Small intestine (tissue), 7 donors: ENCODE data around the gene ITGB6. TPM values are rescaled to one million over a fixed set of nuclear protein-coding genes. Genes with fewer than 3 reads are reported as not detected.
A peak's percentile ranks its signal among the peaks of the same experiment; 100 is the strongest.

Source experiments
- DNase-seq, 2 donors: peaks; one replicate each; pipeline versions ENCODE4 v3.0.0 to v3.0.0-alpha.2; 2013
- FAIRE-seq: peaks from 2 replicates; lab custom pipeline; 2012; peaks lifted over from hg19 to GRCh38; lab: Jason Lieb, UNC
- H3K27ac ChIP-seq, 3 donors: one replicate each; pipeline ENCODE4 v1.5.1; 2013; ENCODE audit warnings: low read length in 2 of 3, mild to moderate bottlenecking in 2 of 3, control low read depth in 1 of 3, inconsistent platforms in 1 of 3, low read depth in 1 of 3, moderate library complexity in 1 of 3
- H3K27me3 ChIP-seq, 3 donors: one replicate each; pipeline ENCODE4 v1.6.1; 2013; ENCODE audit warnings: low read length in 3 of 3, inconsistent platforms in 1 of 3; ENCODE audit not compliant: control insufficient read depth in 3 of 3, insufficient read depth in 3 of 3
- H3K36me3 ChIP-seq, 3 donors: one replicate each; pipeline ENCODE4 v1.6.1; 2013; ENCODE audit warnings: low read length in 3 of 3, inconsistent platforms in 1 of 3, low read depth in 1 of 3, mild to moderate bottlenecking in 1 of 3, moderate library complexity in 1 of 3; ENCODE audit not compliant: control insufficient read depth in 3 of 3, insufficient read depth in 2 of 3
- H3K4me1 ChIP-seq, 3 donors: one replicate each; pipeline ENCODE4 v1.6.1; 2013; ENCODE audit warnings: low read length in 2 of 3, inconsistent platforms in 1 of 3, low read depth in 1 of 3, mild to moderate bottlenecking in 1 of 3, moderate library complexity in 1 of 3; ENCODE audit not compliant: control insufficient read depth in 3 of 3, insufficient read depth in 2 of 3
- H3K4me3 ChIP-seq, 3 donors: one replicate each; pipeline ENCODE4 v1.5.1; 2013; ENCODE audit warnings: low read length in 3 of 3, control low read depth in 1 of 3, inconsistent platforms in 1 of 3, low read depth in 1 of 3, mild to moderate bottlenecking in 1 of 3, moderate library complexity in 1 of 3
- H3K9me3 ChIP-seq, 2 donors: one replicate each; pipeline ENCODE4 v1.6.1; 2013; ENCODE audit warnings: low read depth in 1 of 2, low read length in 1 of 2; ENCODE audit not compliant: control insufficient read depth in 2 of 2, insufficient read depth in 1 of 2
- WGBS, 3 donors: extraction: QIAGEN DNeasy Blood & Tissue Kit; methylation state at CpG; one replicate each; pipeline ENCODE4 v1.1.7; 2013; 5-methylcytosine and 5-hydroxymethylcytosine counted together
- polyA plus RNA-seq, 4 donors: library from polyadenylated mRNA; stranded (reverse) in 3 of 4; unstranded in 1 of 4; fragments of 200-250 nt in 3 of 4; fragments of 120-200 nt in 1 of 4; gene quantifications; one replicate each; pipeline versions ENCODE4 v1.2.1 to v1.2.3, GENCODE V29; 2013
- donor health status: healthy with polysubstance abuse.
- donor health status: control.
- donor health status: control.
- donor health status: Bipolar disorder and iron deficiency.
- donor health status: healthy.

ITGB6 gene
- polyA plus RNA-seq, 4 donors, result 3.0 to 14.2 (median 4.8) TPM

DNA sequence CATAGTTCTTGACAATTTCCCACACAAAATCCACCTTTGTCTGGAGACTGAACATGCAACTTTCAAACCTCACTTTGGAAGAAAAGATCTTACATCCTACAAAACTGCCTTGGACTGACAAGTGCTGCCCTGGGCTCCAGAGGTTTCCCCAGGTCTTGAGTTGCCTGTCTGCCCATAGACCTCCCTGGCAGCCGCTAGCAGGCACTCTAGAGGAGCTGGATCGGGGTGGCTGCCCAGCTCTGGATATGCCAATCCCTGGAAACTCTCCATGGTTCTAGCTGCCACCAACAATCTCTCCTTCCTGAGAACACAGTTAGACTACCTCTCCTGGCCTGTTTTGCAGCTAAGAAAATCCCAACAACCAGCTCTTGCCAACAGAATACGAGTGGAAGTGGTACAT lies 3.4 kb upstream of the ITGB6 start:
- no peak overlapping the region for H3K4me3 ChIP-seq
- no peak overlapping the region for H3K27ac ChIP-seq
- peaks cover 6 to 12% (median 7%) of the 10 kb centered on the region in 3 donors for H3K4me1 ChIP-seq
- 61 to 67% (median 65%) methylated on average over 3 of the region's 3 CpGs for WGBS, 3 donors
- FAIRE-seq (no peak), DNase-seq (no peak)
- peaks cover 0 to 3% of the 10 kb centered on the region in 2 donors for H3K9me3 ChIP-seq
- H3K27me3 ChIP-seq, result no peaks in the 10 kb centered on the region
- no peaks in the 10 kb centered on the region for H3K36me3 ChIP-seq

DNA sequence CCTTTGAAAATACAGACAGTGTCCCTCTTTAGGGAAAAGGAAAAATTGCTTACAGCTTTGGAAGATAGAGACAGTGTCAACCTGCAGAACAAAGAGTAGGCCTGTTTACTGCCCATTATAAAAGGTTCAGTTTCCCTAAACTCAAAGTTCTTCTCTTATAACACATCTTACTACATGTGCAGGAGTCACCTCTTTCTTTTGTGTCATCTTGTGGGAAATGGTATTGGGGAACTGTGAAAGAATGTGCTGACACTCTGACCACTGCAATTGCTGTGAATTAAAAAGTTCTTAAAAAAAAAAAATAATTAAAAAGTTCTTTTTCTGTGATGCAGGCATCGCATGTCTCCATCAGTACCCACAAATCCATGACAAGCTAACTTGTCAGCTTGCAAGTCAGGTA lies 2.9 kb upstream of the ITGB6 start:
- no peak for DNase-seq
- Histone ChIP-seq H3K27ac (no peak overlapping the region), H3K9me3 (peaks cover 0 to 3% of the 10 kb centered on the region in 2 donors), H3K27me3 (no peaks in the 10 kb centered on the region), H3K4me3 (no peak overlapping the region), H3K4me1 (peaks cover 6 to 7% (median 7%) of the 10 kb centered on the region in 3 donors), H3K36me3 (no peaks in the 10 kb centered on the region)
- no peak for FAIRE-seq
- WGBS, 3 donors, result 96 to 100% (median 100%) methylated on average over 1 of the region's 1 CpG

DNA sequence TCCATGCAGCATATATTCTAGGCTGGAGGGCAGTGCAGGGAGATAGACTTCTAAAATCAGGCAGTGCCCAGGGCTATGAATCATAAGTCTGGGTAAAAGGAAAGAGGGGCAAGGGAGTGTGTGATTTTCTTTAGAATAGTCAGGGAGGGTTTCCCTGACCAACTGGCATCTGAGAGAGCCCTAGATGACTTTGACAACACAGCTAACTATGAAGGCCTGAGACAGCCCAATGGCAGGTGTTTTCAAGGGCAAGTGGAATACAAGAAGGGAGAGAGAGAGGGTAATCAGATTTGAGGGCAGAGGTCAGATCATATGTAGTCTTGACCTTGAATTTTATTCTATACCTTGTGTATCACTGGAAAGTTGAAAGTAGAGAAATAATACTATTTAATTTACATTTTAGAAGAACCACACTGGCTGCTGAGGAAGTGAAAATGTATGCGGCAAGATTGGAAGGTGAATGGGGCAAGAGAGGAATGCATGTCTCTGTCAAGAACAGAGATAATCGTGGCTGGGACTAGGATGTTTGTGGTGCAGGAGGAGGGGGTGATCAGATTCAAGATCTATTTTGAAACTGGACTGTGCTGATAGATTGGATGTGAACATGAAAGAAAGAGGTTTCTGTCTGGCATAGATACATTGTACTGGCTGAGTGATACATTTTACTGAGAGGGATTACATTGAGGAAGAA lies 1.9 kb upstream of the ITGB6 start:
- peaks cover 0 to 8% (median 0%) of the 10 kb centered on the region in 3 donors for H3K4me1 ChIP-seq
- H3K4me3 ChIP-seq, result no peak overlapping the region
- no peak for FAIRE-seq
- 70 to 80% (median 80%) methylated on average over 2 of the region's 2 CpGs for WGBS, 3 donors
- no peaks in the 10 kb centered on the region for H3K27me3 ChIP-seq
- H3K27ac ChIP-seq, result no peak overlapping the region
- H3K36me3 ChIP-seq, result no peaks in the 10 kb centered on the region
- no peak for DNase-seq
- peaks cover 0 to 3% of the 10 kb centered on the region in 2 donors for H3K9me3 ChIP-seq

DNA sequence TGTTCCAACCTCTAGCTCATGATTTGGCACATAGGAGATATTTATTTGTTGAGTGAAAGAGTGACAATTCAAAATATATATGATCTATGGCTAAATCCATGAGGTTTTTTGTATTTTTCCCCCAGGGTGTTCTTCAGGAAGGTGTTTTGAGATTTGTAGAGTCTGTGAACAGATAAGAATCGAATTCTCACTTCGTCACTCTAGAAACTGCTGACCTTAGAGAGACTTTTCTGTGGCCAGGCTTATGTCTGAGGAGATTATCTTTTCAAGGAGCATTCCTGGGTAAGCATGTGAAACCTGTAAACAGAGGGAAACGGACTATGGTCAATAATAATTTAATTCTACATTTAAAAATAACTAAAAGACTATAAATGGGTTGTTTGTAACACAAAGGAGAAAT lies 849 bp upstream of the ITGB6 start:
- Histone ChIP-seq H3K27me3 (no peaks in the 10 kb centered on the region), H3K4me1 (peaks cover 0 to 8% (median 0%) of the 10 kb centered on the region in 3 donors), H3K4me3 (no peak overlapping the region), H3K9me3 (peaks cover 0 to 3% of the 10 kb centered on the region in 2 donors), H3K27ac (no peak overlapping the region), H3K36me3 (no peaks in the 10 kb centered on the region)
- FAIRE-seq (no peak), DNase-seq (no peak)
- WGBS, 3 donors, result 75% methylated on average over 3 of the region's 3 CpGs

DNA sequence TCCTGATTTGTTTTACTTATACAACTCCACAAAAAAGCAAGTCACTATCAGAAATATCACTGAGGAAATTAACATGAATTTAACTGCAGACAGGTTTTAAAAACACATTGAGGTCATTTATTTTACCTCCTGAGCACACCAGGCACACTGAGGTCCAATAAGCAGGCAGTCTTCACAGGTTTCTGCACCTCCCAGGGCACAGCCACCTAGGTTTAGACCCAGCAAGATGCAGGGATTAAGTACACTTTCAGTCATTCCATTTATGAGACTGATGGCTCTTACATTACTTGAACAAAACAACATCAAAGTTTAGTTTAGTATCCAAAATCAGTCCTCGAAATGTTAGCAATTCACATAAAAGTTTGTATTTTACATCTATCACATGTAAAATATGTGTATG lies 1.0 kb downstream of the ITGB6 start:
- FAIRE-seq (no peak), DNase-seq (no peak)
- Histone ChIP-seq H3K4me3 (peak overlapping the region in 2 of 3 donors; percentile 2 to 42), H3K36me3 (peaks cover 0 to 7% (median 3%) of the 10 kb centered on the region in 3 donors), H3K27me3 (no peaks in the 10 kb centered on the region), H3K9me3 (peaks cover 0 to 3% of the 10 kb centered on the region in 2 donors), H3K27ac (peak overlapping the region in 1 of 3 donors; percentile 86), H3K4me1 (peaks cover 0 to 3% (median 0%) of the 10 kb centered on the region in 3 donors)
- 22 to 74% (median 41%) methylated on average over 1 of the region's 1 CpG for WGBS, 3 donors

DNA sequence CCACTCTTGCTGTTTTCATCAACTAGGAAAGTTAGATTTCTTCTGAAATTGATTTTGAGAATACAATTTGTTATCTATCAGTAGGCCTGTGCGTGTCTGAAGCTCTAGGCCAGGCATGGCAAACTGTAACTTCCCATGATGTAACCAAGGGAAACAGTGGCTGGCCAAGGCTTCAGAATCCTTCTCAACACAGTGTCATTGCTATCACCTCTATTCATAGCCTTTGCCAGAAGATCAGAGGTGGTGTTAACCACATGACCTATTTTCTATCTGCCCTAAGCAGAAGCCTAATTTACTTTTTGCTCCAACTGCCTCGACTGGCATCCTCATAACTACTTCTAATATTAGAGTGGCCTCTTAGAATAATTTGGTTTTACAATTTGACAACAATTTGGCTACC lies 2.5 kb downstream of the ITGB6 start:
- H3K9me3 ChIP-seq, result no peaks in the 10 kb centered on the region
- H3K4me1 ChIP-seq, result peaks cover 0 to 3% (median 0%) of the 10 kb centered on the region in 3 donors
- no peaks in the 10 kb centered on the region for H3K27me3 ChIP-seq
- no peak overlapping the region for H3K4me3 ChIP-seq
- no peak for FAIRE-seq
- 73 to 82% (median 78%) methylated on average over 2 of the region's 2 CpGs for WGBS, 3 donors
- DNase-seq, result no peak
- H3K36me3 ChIP-seq, result peaks cover 0 to 7% (median 3%) of the 10 kb centered on the region in 3 donors
- H3K27ac ChIP-seq, result no peak overlapping the region

DNA sequence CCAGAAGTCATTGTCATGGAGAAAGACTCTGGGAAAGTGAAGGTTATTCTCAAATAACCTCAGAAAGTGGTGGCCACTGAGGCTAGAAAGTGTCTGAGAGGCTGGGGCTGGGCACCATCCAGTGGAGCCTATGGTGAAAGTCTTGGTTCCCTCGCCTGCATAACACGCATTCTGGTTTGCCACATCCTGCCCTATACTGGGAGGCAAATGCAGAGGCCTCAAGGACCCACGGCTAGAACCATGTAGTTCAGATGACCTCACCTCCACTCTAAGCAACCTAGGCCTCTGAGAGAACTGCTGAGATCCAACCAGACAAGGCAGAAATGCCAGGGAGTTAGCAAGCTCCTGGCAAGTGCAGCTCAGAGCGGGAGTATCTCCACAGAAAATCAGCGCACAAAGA lies 5.1 kb downstream of the ITGB6 start:
- no peak for DNase-seq
- Histone ChIP-seq H3K4me3 (no peak overlapping the region), H3K27me3 (no peaks in the 10 kb centered on the region), H3K36me3 (peaks cover 0 to 7% (median 3%) of the 10 kb centered on the region in 3 donors), H3K9me3 (no peaks in the 10 kb centered on the region), H3K27ac (no peak overlapping the region), H3K4me1 (peaks cover 0 to 3% (median 0%) of the 10 kb centered on the region in 3 donors)
- FAIRE-seq, result no peak
- 82 to 86% (median 85%) methylated on average over 5 of the region's 5 CpGs for WGBS, 3 donors

DNA sequence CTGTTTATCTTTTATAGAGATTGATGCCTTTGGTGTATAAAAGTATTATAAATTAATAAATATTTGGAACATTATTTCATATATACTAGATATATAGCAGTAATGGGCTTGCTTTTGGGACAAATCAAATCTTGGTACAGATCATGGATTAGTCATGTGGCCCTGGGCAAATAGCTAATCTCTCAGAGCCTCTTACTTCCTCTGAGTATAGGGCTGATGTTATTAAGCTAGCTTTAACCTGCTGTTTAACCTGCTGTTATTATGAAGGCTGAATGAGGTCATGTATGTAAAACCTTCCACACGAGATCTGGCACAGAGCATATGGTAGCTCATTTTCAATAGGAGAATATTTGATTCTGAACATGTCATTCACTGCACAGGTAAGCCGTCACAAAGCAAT lies 5.7 kb downstream of the ITGB6 start:
- Histone ChIP-seq H3K4me3 (no peak overlapping the region), H3K9me3 (no peaks in the 10 kb centered on the region), H3K27me3 (no peaks in the 10 kb centered on the region), H3K36me3 (peaks cover 0 to 7% (median 3%) of the 10 kb centered on the region in 3 donors), H3K27ac (no peak overlapping the region), H3K4me1 (peaks cover 0 to 3% (median 0%) of the 10 kb centered on the region in 3 donors)
- WGBS, 3 donors, result 69 to 81% (median 77%) methylated on average over 2 of the region's 2 CpGs
- FAIRE-seq (no peak), DNase-seq (no peak)
